Gastroesophageal sphincter (tissue), 4 donors: ENCODE measurements around the gene CROCC2. TPM values are rescaled to one million over a fixed set of nuclear protein-coding genes. Genes with fewer than 3 reads are reported as not detected.
"Not testable (repeated sequence)": the region's sequence is repeated elsewhere in the genome, so short reads cannot be mapped to it uniquely, and the experiment has no call there.

Source experiments
- ATAC-seq: fragments of 150-250 bp; one replicate; pipeline ENCODE4 v1.9.1; 2016; ENCODE audit warnings: mild to moderate bottlenecking, moderate library complexity
- H3K27ac ChIP-seq, 4 donors: fragments of 200-600 bp; sonication (generic) in 3 of 4; 1 replicate in 3 of 4; 2 replicates in 1 of 4; pipeline ENCODE4 v1.5.1; 2016 to 2019
- H3K27me3 ChIP-seq: fragments of 200-600 bp; sonication (generic); one replicate; pipeline ENCODE4 v1.5.1; 2019
- H3K36me3 ChIP-seq, 2 donors: fragments of 200-600 bp; sonication (generic); one replicate each; pipeline ENCODE4 v1.5.1; 2019; ENCODE audit warnings: control low read depth in 1 of 2
- H3K4me1 ChIP-seq, 3 donors: fragments of 200-600 bp; sonication (generic); 1 replicate in 2 of 3; 2 replicates in 1 of 3; pipeline ENCODE4 v1.5.1; 2016 to 2019; ENCODE audit warnings: control low read depth in 2 of 3
- H3K4me3 ChIP-seq, 2 donors: fragments of 200-600 bp; sonication (generic); one replicate each; pipeline ENCODE4 v1.5.1; 2019; ENCODE audit warnings: mild to moderate bottlenecking in 1 of 2, moderate library complexity in 1 of 2
- H3K9me3 ChIP-seq, 3 donors: fragments of 200-600 bp; sonication (generic); one replicate each; pipeline ENCODE4 v1.5.1; 2017 to 2019; ENCODE audit warnings: control low read depth in 2 of 3
- EP300 ChIP-seq: sonication (generic); formaldehyde crosslinking; IDR thresholded peaks from one replicate; pipeline ENCODE4 v1.6.1; 2017; ENCODE audit warnings: antibody characterized with exemption, mild to moderate bottlenecking
- POLR2A ChIP-seq, 2 donors: fragments of 450-650 bp; IDR thresholded peaks; one replicate each; pipeline ENCODE4 v1.6.1; 2017; ENCODE audit warnings: antibody characterized with exemption in 2 of 2, mild to moderate bottlenecking in 2 of 2, moderate library complexity in 1 of 2
- POLR2AphosphoS5 ChIP-seq: sonication (generic); formaldehyde crosslinking; IDR thresholded peaks from one replicate; pipeline ENCODE4 v1.6.1; 2017; ENCODE audit warnings: antibody characterized with exemption
- WGBS, 2 donors: methylation state at CpG; one replicate each; pipeline ENCODE4 v1.1.5; 2018; ENCODE audit warnings: low coverage in 1 of 2; 5-methylcytosine and 5-hydroxymethylcytosine counted together
- total RNA-seq, 4 donors: library from RNA; depleted of rRNA; stranded (reverse); fragments of >200 nt; gene quantifications; one replicate each; pipeline ENCODE4 v1.1.0, GENCODE V29; 2016
- TF ChIP-seq, protein P1 (sequence below), 4 experiments: fragments of 200-600 bp in 2 of 4; fragments of 450-650 bp in 2 of 4; sonication (generic) in 1 of 4; IDR thresholded peaks; one replicate each; pipeline ENCODE4 v1.5.1; 2017 to 2019; ENCODE audit warnings: antibody characterized with exemption in 4 of 4, mild to moderate bottlenecking in 2 of 4, moderate library complexity in 2 of 4

The CROCC2 gene
- total RNA-seq, 4 donors from 2014 or later: not detected

- Histone ChIP-seq H3K4me1 (peaks cover 0 to 13% (median 0%) of the 10 kb centered on the region in 3 donors), H3K9me3 (peaks cover 0 to 9% (median 0%) of the 10 kb centered on the region in 3 donors), H3K27me3 (peaks cover 49% of the 10 kb centered on the region), H3K27ac (peak overlapping the region in 1 of 4 donors; percentile 19), H3K36me3 (no peaks in the 10 kb centered on the region), H3K4me3 (no peak overlapping the region)
- 23 to 35% methylated on average over 5 to 6 of the region's 17 CpGs for WGBS, 2 donors
- peak; percentile 46 for ATAC-seq
- TF ChIP-seq POLR2AphosphoS5 (no peak), POLR2A (IDR thresholded peaks at IDR 0.05) (no peak), EP300 (no peak)
- TF ChIP-seq, protein P1, sequence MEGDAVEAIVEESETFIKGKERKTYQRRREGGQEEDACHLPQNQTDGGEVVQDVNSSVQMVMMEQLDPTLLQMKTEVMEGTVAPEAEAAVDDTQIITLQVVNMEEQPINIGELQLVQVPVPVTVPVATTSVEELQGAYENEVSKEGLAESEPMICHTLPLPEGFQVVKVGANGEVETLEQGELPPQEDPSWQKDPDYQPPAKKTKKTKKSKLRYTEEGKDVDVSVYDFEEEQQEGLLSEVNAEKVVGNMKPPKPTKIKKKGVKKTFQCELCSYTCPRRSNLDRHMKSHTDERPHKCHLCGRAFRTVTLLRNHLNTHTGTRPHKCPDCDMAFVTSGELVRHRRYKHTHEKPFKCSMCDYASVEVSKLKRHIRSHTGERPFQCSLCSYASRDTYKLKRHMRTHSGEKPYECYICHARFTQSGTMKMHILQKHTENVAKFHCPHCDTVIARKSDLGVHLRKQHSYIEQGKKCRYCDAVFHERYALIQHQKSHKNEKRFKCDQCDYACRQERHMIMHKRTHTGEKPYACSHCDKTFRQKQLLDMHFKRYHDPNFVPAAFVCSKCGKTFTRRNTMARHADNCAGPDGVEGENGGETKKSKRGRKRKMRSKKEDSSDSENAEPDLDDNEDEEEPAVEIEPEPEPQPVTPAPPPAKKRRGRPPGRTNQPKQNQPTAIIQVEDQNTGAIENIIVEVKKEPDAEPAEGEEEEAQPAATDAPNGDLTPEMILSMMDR (IDR thresholded peaks at IDR 0.05): no peak
Measured at GRCh38 chr2:240972636-240973521, 66.7 kb downstream of the CROCC2 start.

- Histone ChIP-seq H3K4me1 (peaks cover 0 to 13% (median 0%) of the 10 kb centered on the region in 3 donors), H3K9me3 (peaks cover 0 to 9% (median 0%) of the 10 kb centered on the region in 3 donors), H3K27me3 (peaks cover 49% of the 10 kb centered on the region), H3K4me3 (no peak overlapping the region), H3K27ac (no peak overlapping the region), H3K36me3 (no peaks in the 10 kb centered on the region)
- TF ChIP-seq POLR2A (IDR thresholded peaks at IDR 0.05) (no peak), EP300 (no peak), POLR2AphosphoS5 (no peak)
- TF ChIP-seq, protein P1 (IDR thresholded peaks at IDR 0.05): no peak
- ATAC-seq: no peak
- 68 to 95% methylated on average over 4 to 6 of the region's 10 CpGs for WGBS, 2 donors
Measured at GRCh38 chr2:240974771-240975572, 68.8 kb downstream of the CROCC2 start.

DNA sequence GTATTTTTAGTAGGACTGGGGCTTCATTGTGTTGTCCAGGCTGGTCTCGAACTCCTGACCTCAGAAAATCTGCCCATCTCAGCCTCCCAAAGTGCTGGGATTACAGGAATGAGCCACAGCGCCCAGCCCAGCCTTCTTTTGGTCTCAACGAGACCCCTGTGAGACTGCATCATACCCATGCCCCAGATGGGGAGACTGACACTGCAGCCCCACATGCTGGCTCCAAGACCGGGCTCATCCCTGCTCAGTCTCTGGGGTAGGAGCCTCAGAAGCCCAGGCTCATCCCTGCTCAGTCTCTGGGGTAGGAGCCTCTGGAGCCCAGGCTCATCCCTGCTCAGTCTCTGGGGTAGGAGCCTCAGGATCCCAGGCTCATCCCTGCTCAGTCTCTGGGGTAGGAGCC, 69.8 kb downstream of the CROCC2 start:
- not testable (repeated sequence) for ATAC-seq, H3K4me3 ChIP-seq, H3K36me3 ChIP-seq, H3K27ac ChIP-seq, H3K9me3 ChIP-seq
- 80% methylated on average over 1 of the region's 4 CpGs; no CpG with 5 or more reads in 1 of the 2 donors for WGBS, 2 donors
- Histone ChIP-seq H3K4me1 (peaks cover 0 to 13% (median 0%) of the 10 kb centered on the region in 3 donors), H3K27me3 (peaks cover 43% of the 10 kb centered on the region)

DNA sequence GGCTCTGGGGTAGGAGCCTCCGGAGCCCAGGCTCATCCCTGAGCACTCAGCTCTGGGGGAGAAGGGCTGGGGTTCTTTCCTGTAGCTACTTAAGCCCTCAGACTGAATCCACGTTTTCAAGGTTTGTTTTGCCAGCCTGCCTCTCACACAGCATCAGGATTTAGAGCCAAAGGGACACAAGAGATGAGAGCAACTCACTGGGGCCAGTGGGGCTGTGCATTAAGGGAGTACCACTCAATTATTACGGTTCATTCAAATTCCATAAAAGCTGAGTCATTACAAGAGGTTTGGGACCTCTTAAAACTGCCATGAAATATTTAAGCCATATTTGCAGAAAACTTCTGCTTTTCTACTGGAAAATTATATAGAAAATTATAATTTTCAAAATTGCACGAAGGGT, 75.1 kb downstream of the CROCC2 start:
- Histone ChIP-seq H3K36me3 (no peaks in the 10 kb centered on the region), H3K4me3 (no peak overlapping the region), H3K9me3 (no peaks in the 10 kb centered on the region), H3K27me3 (peaks cover 37% of the 10 kb centered on the region), H3K4me1 (no peaks in the 10 kb centered on the region), H3K27ac (no peak overlapping the region)
- no peak for ATAC-seq
- TF ChIP-seq, protein P1 (IDR thresholded peaks at IDR 0.05): no peak
- no peak for TF ChIP-seq POLR2A (IDR thresholded peaks at IDR 0.05)
- no peak for TF ChIP-seq POLR2AphosphoS5
- no peak for TF ChIP-seq EP300
- WGBS, 2 donors: 26 to 54% methylated on average over 2 to 3 of the region's 4 CpGs

DNA sequence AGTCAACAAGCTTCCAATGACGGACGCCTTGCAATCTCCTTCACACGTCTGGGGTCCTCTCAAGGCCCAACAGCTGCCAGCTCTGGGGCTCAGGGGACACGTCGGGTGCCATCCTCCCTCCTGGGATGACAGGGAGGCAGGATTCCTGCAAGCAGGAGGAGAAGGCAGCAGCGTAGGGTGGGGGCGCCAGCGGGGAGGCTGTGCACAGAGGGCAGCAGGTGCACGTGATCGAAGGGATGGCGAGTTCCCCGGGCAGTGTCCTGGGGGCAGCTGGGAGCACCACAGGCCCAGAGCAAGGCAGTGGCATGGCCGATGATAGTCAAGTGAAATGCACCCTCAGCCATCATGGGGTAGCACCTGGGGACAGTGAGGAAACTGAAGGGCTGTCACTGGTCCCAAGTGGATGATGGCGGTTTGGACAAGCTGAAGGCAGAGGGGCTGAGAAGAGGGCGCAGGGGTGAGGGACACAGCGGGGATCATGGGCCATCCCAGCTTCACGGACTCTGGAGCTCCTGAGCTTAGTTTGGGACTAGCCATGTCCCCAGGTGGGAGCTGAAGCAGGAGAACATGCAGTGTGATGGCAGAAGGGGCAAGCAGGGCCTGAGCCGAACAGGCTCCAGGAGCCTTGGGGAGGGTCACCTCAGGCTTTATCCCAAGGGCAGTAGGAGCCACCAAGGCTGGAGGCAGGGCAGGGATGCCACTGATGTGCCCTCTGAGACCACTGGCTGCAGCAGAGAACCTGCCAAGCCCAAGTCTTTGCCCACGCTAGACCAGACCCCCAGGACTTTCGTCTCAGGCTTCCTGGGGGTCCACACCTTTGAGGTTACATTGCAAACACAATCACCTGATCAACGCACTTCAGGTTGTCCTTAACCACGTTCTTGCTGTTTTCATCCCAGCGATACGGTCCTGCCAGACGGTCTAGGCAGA, 76.0 kb downstream of the CROCC2 start:
- TF ChIP-seq, protein P1 (IDR thresholded peaks at IDR 0.05): no peak
- no peak for TF ChIP-seq POLR2A (IDR thresholded peaks at IDR 0.05)
- TF ChIP-seq EP300: no peak
- TF ChIP-seq POLR2AphosphoS5: no peak
- Histone ChIP-seq H3K9me3 (no peaks in the 10 kb centered on the region), H3K4me3 (no peak overlapping the region), H3K27me3 (peaks cover 45% of the 10 kb centered on the region), H3K36me3 (no peaks in the 10 kb centered on the region), H3K27ac (no peak overlapping the region), H3K4me1 (peaks cover 0 to 7% (median 3%) of the 10 kb centered on the region in 3 donors)
- no peak for ATAC-seq
- WGBS, 2 donors: 75 to 83% methylated on average over 13 to 14 of the region's 25 CpGs
